ENCODE data around the gene LIPK. TPM values are rescaled to one million over a fixed set of nuclear protein-coding genes. Genes with fewer than 3 reads are reported as not detected.

Gene LIPK
- total RNA-seq, 1 donor, result not detected

DNA sequence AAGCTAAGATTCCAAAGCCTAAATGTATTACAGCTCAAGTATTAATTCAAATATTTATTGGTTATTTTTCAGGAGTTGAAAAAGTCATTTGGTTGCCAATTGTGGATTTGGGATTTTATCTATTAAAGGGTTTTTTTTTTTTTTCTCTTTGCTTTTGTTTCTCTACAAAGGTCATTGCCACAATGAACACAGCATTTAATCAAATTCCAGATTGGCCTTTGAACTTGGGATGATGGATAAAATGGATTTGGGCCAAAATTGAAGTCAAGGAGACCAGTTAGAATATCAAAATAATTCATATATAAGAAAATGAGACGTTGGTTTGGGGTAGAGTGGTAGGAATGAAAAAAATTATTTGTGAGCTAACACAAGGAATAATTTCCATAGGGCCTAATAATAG lies 63.3 kb downstream of the LIPK start:
- no peak overlapping the region for H3K4me3 ChIP-seq (ENCODE audit: low read depth, low read length)
- no peak for DNase-seq (ENCODE audit: low read depth)
- TF ChIP-seq, protein P1, sequence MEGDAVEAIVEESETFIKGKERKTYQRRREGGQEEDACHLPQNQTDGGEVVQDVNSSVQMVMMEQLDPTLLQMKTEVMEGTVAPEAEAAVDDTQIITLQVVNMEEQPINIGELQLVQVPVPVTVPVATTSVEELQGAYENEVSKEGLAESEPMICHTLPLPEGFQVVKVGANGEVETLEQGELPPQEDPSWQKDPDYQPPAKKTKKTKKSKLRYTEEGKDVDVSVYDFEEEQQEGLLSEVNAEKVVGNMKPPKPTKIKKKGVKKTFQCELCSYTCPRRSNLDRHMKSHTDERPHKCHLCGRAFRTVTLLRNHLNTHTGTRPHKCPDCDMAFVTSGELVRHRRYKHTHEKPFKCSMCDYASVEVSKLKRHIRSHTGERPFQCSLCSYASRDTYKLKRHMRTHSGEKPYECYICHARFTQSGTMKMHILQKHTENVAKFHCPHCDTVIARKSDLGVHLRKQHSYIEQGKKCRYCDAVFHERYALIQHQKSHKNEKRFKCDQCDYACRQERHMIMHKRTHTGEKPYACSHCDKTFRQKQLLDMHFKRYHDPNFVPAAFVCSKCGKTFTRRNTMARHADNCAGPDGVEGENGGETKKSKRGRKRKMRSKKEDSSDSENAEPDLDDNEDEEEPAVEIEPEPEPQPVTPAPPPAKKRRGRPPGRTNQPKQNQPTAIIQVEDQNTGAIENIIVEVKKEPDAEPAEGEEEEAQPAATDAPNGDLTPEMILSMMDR (IDR thresholded peaks at IDR 0.05; ENCODE audit: insufficient read depth, low read length), result no peak

DNA sequence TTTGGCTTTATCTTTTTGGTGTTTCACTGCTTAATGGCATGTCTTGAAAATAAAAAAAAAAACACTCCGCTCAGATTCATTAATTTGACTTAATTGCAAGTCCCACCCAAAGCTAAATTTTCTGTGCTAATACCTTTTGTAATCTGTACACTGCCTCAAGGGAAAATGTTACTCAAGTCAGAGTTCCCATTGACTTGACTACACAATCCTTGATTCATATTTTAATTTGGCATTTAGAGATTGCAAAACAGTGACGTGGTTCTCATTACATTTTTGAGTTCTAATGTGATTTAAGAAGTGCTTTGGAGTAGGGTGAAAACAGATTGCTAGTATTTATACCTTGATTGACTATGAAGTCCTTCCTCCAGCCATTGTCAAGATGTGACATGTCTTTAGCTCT lies 75.2 kb downstream of the LIPK start:
- DNase-seq (ENCODE audit: low read depth), result no peak
- TF ChIP-seq, protein P1 (IDR thresholded peaks at IDR 0.05; ENCODE audit: insufficient read depth, low read length), result no peak
- H3K4me3 ChIP-seq (ENCODE audit: low read depth, low read length), result no peak overlapping the region

DNA sequence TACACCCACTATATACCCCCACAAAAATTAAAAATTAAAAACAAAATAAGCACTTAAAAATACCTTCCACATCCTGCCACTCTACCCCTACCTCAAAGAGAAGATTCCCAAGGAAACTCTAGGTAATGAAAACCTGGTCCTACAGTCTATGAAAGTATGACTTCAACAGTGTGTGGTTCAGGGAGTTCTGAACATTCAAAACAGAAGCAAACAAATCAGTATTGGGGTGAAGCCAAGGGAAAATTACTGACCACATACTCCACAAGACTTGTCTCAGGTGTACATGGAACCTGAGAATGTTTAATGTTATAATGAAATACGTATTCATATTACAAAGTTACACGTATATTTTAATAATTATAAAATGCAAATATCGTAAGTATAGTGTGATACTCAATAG lies 76.2 kb downstream of the LIPK start:
- no peak for DNase-seq (ENCODE audit: low read depth)
- no peak overlapping the region for H3K4me3 ChIP-seq (ENCODE audit: low read depth, low read length)
- TF ChIP-seq, protein P1 (IDR thresholded peaks at IDR 0.05; ENCODE audit: insufficient read depth, low read length), result no peak

DNA sequence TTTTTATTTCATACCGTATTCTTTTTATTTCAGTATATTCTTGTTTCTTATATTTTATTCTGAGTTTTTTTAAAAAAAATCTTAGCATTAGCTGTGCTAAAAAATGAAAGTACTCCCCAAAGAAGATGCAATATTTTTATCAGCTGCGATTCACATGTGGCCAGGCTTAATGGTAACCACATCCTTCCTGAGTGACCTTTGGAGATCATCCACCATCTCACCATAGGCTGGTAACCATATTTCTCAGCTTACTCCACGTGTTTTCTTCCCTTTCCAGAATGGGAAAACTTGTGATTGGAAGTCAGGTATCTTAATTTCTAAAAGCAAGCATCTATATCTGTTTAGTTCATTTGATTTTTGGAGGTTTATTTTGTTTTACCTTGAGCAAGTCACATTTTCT lies 77.7 kb downstream of the LIPK start:
- H3K4me3 ChIP-seq (ENCODE audit: low read depth, low read length), result no peak overlapping the region
- DNase-seq (ENCODE audit: low read depth), result no peak
- TF ChIP-seq, protein P1 (IDR thresholded peaks at IDR 0.05; ENCODE audit: insufficient read depth, low read length), result no peak

DNA sequence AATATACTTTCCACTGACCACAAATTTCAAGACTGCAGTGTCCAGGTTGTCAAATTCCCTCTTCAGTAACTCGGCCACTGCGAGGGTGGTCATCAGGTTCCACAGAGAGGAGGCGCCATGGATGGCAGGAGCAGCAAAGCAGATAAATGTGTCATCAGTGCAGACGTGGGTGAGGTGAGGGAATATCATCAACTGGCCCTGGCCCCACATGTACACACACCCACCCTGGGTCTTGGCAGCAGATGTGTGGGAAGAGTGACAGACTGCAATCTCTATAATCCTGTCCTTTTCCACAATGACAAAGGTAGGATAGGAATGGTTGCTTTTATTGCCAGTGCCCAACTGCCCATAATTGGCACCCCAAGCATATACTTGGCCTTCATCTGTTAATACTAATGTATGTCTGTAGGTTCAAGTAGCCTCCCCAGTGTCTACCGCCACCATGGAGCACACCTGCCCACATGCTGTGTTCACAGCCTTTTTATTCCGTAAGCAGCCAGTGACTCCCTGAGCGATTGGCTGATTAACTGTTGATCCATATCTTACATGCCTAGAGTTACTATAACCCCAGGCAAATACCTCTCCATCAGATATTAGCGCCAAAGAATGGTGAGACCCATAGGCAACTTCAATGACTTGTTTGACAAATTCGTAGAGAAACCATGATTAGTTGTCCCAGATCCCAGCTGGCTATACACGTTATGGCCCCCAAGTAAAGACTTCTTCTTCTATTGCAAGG lies 80.2 kb downstream of the LIPK start:
- DNase-seq (ENCODE audit: low read depth), result no peak
- TF ChIP-seq, protein P1 (IDR thresholded peaks at IDR 0.05; ENCODE audit: insufficient read depth, low read length), result no peak
- H3K4me3 ChIP-seq (ENCODE audit: low read depth, low read length), result no peak overlapping the region

DNA sequence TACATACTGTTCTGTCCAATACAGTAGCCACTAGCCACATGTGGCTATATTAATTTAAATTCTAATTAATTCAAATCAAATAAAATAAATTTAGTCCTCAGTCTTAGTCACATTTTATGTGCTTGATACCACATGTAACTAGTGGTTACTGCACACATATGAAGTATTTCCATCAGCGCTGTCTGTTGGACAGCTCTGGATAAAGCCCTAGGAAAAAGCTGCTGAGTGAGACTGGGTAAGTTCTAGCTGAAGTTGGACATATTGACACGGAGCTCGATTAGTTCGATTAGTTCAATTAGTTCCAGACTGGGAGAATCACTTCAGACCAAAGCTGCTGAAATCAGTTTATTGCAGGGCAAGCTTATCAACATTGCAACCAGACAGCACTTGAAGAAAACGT lies 81.4 kb downstream of the LIPK start:
- TF ChIP-seq, protein P1 (IDR thresholded peaks at IDR 0.05; ENCODE audit: insufficient read depth, low read length), result no peak
- DNase-seq (ENCODE audit: low read depth), result no peak
- no peak overlapping the region for H3K4me3 ChIP-seq (ENCODE audit: low read depth, low read length)

DNA sequence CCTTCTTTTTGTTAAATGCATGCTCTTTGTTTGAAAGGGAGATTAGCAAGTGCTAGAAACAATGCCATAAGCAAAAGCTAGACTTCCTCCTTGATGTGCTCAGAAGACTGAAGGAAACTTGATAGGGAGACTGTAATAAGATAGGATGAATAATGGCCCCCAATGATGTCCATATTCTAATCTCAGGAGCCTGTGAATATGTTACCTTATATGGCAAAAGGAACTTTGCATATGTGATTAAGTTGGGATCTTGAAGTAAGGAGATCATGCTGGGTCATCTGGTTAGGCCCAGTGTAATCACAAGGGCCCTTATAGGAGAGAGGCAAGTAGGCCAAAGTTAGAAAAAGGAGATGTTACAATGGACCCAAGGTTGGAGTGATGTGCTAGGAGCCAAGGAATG lies 82.9 kb downstream of the LIPK start:
- no peak overlapping the region for H3K4me3 ChIP-seq (ENCODE audit: low read depth, low read length)
- TF ChIP-seq, protein P1 (IDR thresholded peaks at IDR 0.05; ENCODE audit: insufficient read depth, low read length), result no peak
- DNase-seq (ENCODE audit: low read depth), result no peak

Measured in fibroblast of the aortic adventitia (primary cell).